Loucy (cell line): Measurements from ENCODE around the gene SPOCK1.

Source experiments
- EZH2phosphoT487 ChIP-seq: fragments of 200-600 bp; IDR thresholded peaks from 2 replicates; pipeline ENCODE4 v1.6.1; 2018; ENCODE audit warnings: antibody characterized with exemption, mild to moderate bottlenecking, moderate library complexity, borderline replicate concordance
- TF ChIP-seq, protein P1 (sequence below): fragments of 200-600 bp; sonication (generic); conservative IDR thresholded peaks from 2 replicates; pipeline ENCODE4 v1.5.1; 2014; ENCODE audit warnings: mild to moderate bottlenecking, antibody characterized with exemption, low read length

DNA sequence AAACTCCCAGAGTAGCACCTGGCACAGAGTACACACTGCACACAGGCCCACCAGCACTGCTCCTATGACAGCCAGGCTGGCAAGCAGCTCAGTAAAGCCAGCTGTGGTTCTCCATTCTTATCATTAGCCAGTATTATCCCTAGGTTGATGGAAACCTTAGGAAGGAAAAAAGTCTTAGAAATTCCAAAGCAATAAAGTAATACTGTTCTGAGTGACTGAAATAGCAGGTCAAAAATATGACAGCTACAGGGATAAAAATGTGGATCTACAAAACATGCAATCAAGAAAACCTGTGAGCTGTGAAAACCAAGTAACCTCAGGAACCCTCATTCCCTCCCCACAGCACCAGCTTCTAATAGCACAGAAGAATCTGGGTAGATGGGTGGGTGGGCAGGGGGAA lies 403.5 kb downstream of the SPOCK1 start:
- TF ChIP-seq, protein P1, sequence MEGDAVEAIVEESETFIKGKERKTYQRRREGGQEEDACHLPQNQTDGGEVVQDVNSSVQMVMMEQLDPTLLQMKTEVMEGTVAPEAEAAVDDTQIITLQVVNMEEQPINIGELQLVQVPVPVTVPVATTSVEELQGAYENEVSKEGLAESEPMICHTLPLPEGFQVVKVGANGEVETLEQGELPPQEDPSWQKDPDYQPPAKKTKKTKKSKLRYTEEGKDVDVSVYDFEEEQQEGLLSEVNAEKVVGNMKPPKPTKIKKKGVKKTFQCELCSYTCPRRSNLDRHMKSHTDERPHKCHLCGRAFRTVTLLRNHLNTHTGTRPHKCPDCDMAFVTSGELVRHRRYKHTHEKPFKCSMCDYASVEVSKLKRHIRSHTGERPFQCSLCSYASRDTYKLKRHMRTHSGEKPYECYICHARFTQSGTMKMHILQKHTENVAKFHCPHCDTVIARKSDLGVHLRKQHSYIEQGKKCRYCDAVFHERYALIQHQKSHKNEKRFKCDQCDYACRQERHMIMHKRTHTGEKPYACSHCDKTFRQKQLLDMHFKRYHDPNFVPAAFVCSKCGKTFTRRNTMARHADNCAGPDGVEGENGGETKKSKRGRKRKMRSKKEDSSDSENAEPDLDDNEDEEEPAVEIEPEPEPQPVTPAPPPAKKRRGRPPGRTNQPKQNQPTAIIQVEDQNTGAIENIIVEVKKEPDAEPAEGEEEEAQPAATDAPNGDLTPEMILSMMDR = no peak
- TF ChIP-seq EZH2phosphoT487 = no peak
